Kidney epithelial cell (primary cell): ENCODE measurements around the gene TLCD1. TPM values are rescaled to one million over a fixed set of nuclear protein-coding genes. Genes with fewer than 3 reads are reported as not detected.
A peak's percentile ranks its signal among the peaks of the same experiment; 100 is the strongest.

ENCODE experiments used
- DNase-seq: peaks from one replicate; pipeline ENCODE4 v3.0.0-alpha.2; 2010; ENCODE audit warnings: low read depth
- H3K27me3 ChIP-seq: 2 replicates; pipeline ENCODE4 v1.6.0; 2011; ENCODE audit warnings: low read length; ENCODE audit not compliant: control insufficient read depth, insufficient read depth
- H3K36me3 ChIP-seq: 2 replicates; pipeline ENCODE4 v1.5.1; 2011; ENCODE audit warnings: low read length; ENCODE audit not compliant: control insufficient read depth, insufficient read depth
- H3K4me3 ChIP-seq: 2 replicates; pipeline ENCODE4 v1.5.1; 2011; ENCODE audit warnings: low read depth, mild to moderate bottlenecking, control low read depth, low read length
- total RNA-seq: library from RNA; depleted of rRNA; stranded (reverse); fragments of >200 nt; gene quantifications from 2 replicates; pipeline ENCODE4 v1.2.3, GENCODE V29; 2015
- TF ChIP-seq, protein P1 (sequence below): IDR thresholded peaks from 2 replicates; pipeline ENCODE4 v1.5.1; 2011; ENCODE audit warnings: mild to moderate bottlenecking, moderate library complexity, low read length, control low read depth, inconsistent platforms; ENCODE audit not compliant: insufficient read depth, poor library complexity, severe bottlenecking

Gene TLCD1
- total RNA-seq, 1 donor from 2014 or later = 5.1 TPM

DNA sequence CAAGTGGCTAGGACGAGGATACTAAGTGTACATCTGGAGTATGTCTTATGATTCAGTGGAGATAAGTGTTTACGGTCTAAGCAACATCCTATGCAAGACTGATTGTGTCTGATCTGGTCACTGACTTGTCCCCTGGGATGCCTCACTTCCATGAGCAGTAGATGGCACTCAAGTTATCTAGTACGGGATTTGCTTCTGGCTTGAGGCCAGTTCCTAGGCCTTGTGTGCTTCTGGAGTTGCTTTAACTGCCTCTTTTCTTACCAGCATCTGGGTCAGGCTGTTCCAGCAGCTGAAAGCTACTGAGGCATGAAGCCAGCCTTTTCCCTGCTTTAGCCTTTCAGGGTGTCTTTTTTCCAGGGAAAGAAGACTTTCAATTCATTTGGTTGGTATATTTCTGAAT lies 41.1 kb downstream of the TLCD1 start:
- no peak overlapping the region for H3K4me3 ChIP-seq
- TF ChIP-seq, protein P1, sequence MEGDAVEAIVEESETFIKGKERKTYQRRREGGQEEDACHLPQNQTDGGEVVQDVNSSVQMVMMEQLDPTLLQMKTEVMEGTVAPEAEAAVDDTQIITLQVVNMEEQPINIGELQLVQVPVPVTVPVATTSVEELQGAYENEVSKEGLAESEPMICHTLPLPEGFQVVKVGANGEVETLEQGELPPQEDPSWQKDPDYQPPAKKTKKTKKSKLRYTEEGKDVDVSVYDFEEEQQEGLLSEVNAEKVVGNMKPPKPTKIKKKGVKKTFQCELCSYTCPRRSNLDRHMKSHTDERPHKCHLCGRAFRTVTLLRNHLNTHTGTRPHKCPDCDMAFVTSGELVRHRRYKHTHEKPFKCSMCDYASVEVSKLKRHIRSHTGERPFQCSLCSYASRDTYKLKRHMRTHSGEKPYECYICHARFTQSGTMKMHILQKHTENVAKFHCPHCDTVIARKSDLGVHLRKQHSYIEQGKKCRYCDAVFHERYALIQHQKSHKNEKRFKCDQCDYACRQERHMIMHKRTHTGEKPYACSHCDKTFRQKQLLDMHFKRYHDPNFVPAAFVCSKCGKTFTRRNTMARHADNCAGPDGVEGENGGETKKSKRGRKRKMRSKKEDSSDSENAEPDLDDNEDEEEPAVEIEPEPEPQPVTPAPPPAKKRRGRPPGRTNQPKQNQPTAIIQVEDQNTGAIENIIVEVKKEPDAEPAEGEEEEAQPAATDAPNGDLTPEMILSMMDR = no peak
- DNase-seq = no peak

DNA sequence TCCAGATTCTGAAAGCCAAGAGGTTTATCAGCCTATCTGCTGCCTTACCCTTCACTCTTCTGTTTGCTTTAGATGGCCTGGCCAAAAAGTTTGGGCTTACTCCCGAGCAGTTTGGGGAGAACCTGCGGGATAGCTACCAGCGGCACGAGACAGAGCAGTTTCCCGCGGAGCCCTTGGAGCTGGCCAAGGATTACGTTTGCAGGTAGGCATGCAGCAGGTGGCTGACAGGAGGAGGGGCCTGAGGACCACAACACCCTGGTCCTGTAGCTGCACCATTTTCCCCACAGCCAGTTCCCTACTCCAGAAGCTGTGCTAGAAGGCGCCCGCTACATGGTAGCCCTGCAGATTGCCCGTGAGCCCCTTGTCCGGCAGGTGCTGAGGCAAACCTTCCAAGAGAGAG lies 43.4 kb downstream of the TLCD1 start:
- DNase-seq = no peak
- peaks cover 6% of the 10 kb centered on the region for H3K36me3 ChIP-seq
- no peak overlapping the region for H3K4me3 ChIP-seq
- TF ChIP-seq, protein P1 = no peak
- H3K27me3 ChIP-seq = no peaks in the 10 kb centered on the region

More for the DNA sequence above, 41.1 kb downstream of the TLCD1 start:
- Histone ChIP-seq H3K36me3 (peaks cover 8% of the 10 kb centered on the region), H3K27me3 (no peaks in the 10 kb centered on the region)

DNA sequence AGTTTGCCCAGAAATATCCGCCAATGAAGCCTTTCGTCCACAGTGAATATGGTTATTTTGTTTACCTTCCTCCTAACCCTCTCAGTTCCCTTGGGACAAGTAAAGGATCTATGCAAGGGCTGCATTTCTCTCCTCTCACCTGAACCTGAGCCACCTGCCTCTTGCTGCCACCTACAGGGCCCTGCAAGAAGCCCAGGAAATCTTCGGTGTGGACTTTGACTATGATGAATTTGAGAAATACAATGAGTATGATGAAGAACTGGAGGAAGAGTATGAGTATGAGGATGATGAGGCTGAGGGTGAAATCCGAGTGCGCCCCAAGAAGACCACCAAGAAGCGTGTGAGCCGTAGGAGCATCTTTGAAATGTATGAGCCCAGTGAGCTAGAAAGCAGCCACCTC lies 50.1 kb downstream of the TLCD1 start:
- no peak for DNase-seq
- peaks cover 5% of the 10 kb centered on the region for H3K36me3 ChIP-seq
- no peak overlapping the region for H3K4me3 ChIP-seq
- TF ChIP-seq, protein P1 = peak; percentile 47
- H3K27me3 ChIP-seq = no peaks in the 10 kb centered on the region

DNA sequence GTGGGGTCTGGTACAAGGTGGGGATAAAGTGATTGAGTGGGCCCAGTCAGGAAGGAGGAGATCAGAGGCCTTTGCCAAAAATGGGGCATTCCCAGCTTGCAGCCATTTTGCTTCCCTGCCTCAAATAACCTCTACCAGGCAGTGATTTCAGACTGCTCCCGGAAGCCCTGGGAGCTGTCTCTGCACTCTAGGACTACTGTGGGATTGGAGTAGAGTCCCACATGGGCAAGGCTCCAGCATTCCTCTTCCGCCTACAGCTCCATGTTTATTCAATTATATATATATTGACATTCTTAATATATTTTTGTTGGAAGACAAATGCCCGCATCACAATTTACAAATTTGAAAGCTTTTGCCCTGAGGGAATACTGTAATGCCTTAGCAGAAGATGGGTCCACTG lies 50.5 kb downstream of the TLCD1 start:
- no peak for DNase-seq
- TF ChIP-seq, protein P1 = no peak
- Histone ChIP-seq H3K27me3 (no peaks in the 10 kb centered on the region), H3K36me3 (peaks cover 5% of the 10 kb centered on the region), H3K4me3 (no peak overlapping the region)

Other genes with a start within 250 kb of the TLCD1 start
- not detected in 2 replicates for gene FOXN1, start 219.9 kb downstream of the TLCD1 start, total RNA-seq
- gene UNC119, start 173.6 kb downstream of the TLCD1 start, total RNA-seq = 40.6 and 49.4 TPM in 2 replicates
- gene PIGS, start 154.7 kb downstream of the TLCD1 start, total RNA-seq = 52.9 and 65.2 TPM in 2 replicates
- 20.8 and 30.3 TPM in 2 replicates for gene ALDOC, start 149.3 kb downstream of the TLCD1 start, total RNA-seq
- gene SPAG5, start 127.2 kb downstream of the TLCD1 start, total RNA-seq = 8.4 and 9.7 TPM in 2 replicates
- gene RSKR, start 112.0 kb downstream of the TLCD1 start, total RNA-seq = 2.3 and 12.2 TPM in 2 replicates
- gene BLTP2, start 81.1 kb downstream of the TLCD1 start, total RNA-seq = 116 and 124 TPM in 2 replicates
- 41.2 and 65.1 TPM in 2 replicates for gene SDF2, start 64.3 kb downstream of the TLCD1 start, total RNA-seq
- 36.7 and 52.9 TPM in 2 replicates for gene SUPT6H, start 64.0 kb downstream of the TLCD1 start, total RNA-seq
- 0.58 and 3.7 TPM in 2 replicates for gene PROCA1, start 14.3 kb downstream of the TLCD1 start, total RNA-seq
- gene RAB34, start 8.4 kb downstream of the TLCD1 start, total RNA-seq = 283 and 314 TPM in 2 replicates
- gene RPL23A, start 6.2 kb downstream of the TLCD1 start, total RNA-seq = 604 and 716 TPM in 2 replicates
- gene NEK8, start 2.6 kb upstream of the TLCD1 start, total RNA-seq = 4.3 TPM in 2 replicates
- 163 and 174 TPM in 2 replicates for gene TRAF4, start 17.8 kb upstream of the TLCD1 start, total RNA-seq
- 24.3 and 37.7 TPM in 2 replicates for gene FAM222B, start 116.6 kb upstream of the TLCD1 start, total RNA-seq
- gene ERAL1, start 128.8 kb upstream of the TLCD1 start, total RNA-seq = 54.9 and 74.1 TPM in 2 replicates
- 55.5 and 69.1 TPM in 2 replicates for gene FLOT2, start 171.5 kb upstream of the TLCD1 start, total RNA-seq
- gene DHRS13, start 176.8 kb upstream of the TLCD1 start, total RNA-seq = 12.2 and 12.7 TPM in 2 replicates
- 19.6 and 30.8 TPM in 2 replicates for gene PHF12, start 225.3 kb upstream of the TLCD1 start, total RNA-seq